SK-N-SH treated with all-trans-retinoic acid at 6 μM for 48 hours (cell line): ENCODE measurements around the gene EIF3B.

Source experiments
- ATAC-seq: fragments of 200-7000 bp; cut with Tn5 transposase; 3 replicates; pipeline ENCODE4 v1.9.1; 2020; ENCODE audit warnings: mild to moderate bottlenecking, moderate library complexity
- ARNTL ChIP-seq: fragments of 450-650 bp; formaldehyde crosslinking; IDR thresholded peaks from 2 replicates; pipeline ENCODE4 v1.5.0; 2020; ENCODE audit warnings: low read depth, mild to moderate bottlenecking, moderate library complexity, borderline replicate concordance
- BACH2 ChIP-seq: fragments of 250-450 bp; sonication (Bioruptor Pico); IDR thresholded peaks from 2 replicates; pipeline ENCODE4 v1.9.0; 2021; ENCODE audit warnings: mild to moderate bottlenecking, borderline replicate concordance
- CSDC2 ChIP-seq: fragments of 250-450 bp; sonication (Bioruptor Pico); IDR thresholded peaks from 2 replicates; pipeline ENCODE4 v1.5.0; 2020; ENCODE audit warnings: mild to moderate bottlenecking, moderate library complexity
- ESRRG ChIP-seq: fragments of 250-450 bp; sonication (Bioruptor Pico); IDR thresholded peaks from 2 replicates; pipeline ENCODE4 v1.6.1; 2021; ENCODE audit warnings: mild to moderate bottlenecking
- GLIS3 ChIP-seq: fragments of 250-450 bp; sonication (Bioruptor Pico); IDR thresholded peaks from 2 replicates; pipeline ENCODE4 v1.5.0; 2020; ENCODE audit warnings: mild to moderate bottlenecking, moderate library complexity
- ISL1 ChIP-seq: fragments of 250-450 bp; sonication (Bioruptor Pico); IDR thresholded peaks from 2 replicates; pipeline ENCODE4 v2.1.2; 2022; ENCODE audit warnings: mild to moderate bottlenecking, moderate library complexity
- PPARA ChIP-seq: fragments of 250-450 bp; sonication (Bioruptor Pico); IDR thresholded peaks from 2 replicates; pipeline ENCODE4 v1.5.0; 2020; ENCODE audit warnings: mild to moderate bottlenecking, borderline replicate concordance
- SNAI2 ChIP-seq: fragments of 250-450 bp; sonication (Bioruptor Pico); IDR thresholded peaks from 2 replicates; pipeline ENCODE4 v1.5.0; 2020; ENCODE audit warnings: mild to moderate bottlenecking, moderate library complexity
- TCF4 ChIP-seq: fragments of 250-450 bp; sonication (Bioruptor Pico); IDR thresholded peaks from 2 replicates; pipeline ENCODE4 v1.8.0; 2021; ENCODE audit warnings: mild to moderate bottlenecking, moderate library complexity, borderline replicate concordance
- TOX ChIP-seq: fragments of 250-450 bp; sonication (Bioruptor Pico); IDR thresholded peaks from 2 replicates; pipeline ENCODE4 v1.8.0; 2021; ENCODE audit warnings: mild to moderate bottlenecking, moderate library complexity, borderline replicate concordance
- ZC3H10 ChIP-seq: fragments of 250-450 bp; sonication (Bioruptor Pico); IDR thresholded peaks from 2 replicates; pipeline ENCODE4 v1.5.1; 2021; ENCODE audit warnings: mild to moderate bottlenecking, moderate library complexity
- ZFP30 ChIP-seq: fragments of 450-650 bp; formaldehyde crosslinking; IDR thresholded peaks from 2 replicates; pipeline ENCODE4 v1.5.0; 2022; ENCODE audit warnings: mild to moderate bottlenecking, moderate library complexity
- ZNF565 ChIP-seq: fragments of 450-650 bp; formaldehyde crosslinking; conservative IDR thresholded peaks from 2 replicates; pipeline ENCODE4 v1.5.0; 2020; ENCODE audit warnings: low read depth, mild to moderate bottlenecking, moderate library complexity
- ZNF70 ChIP-seq: fragments of 450-650 bp; formaldehyde crosslinking; IDR thresholded peaks from 2 replicates; pipeline ENCODE4 v1.5.0; 2020; ENCODE audit warnings: mild to moderate bottlenecking, moderate library complexity
- TF ChIP-seq, protein P1 (sequence below): fragments of 250-450 bp; sonication (Bioruptor Pico); IDR thresholded peaks from 2 replicates; pipeline ENCODE4 v1.5.1; 2020; ENCODE audit warnings: low read depth, mild to moderate bottlenecking, moderate library complexity
- TF ChIP-seq, protein P2 (sequence below): fragments of 250-450 bp; sonication (Bioruptor Pico); IDR thresholded peaks from 2 replicates; pipeline ENCODE4 v1.5.1; 2021; ENCODE audit warnings: mild to moderate bottlenecking, moderate library complexity
- TF ChIP-seq, protein P3 (sequence below): fragments of 250-450 bp; sonication (Bioruptor Pico); IDR thresholded peaks from 2 replicates; pipeline ENCODE4 v1.5.0; 2020; ENCODE audit warnings: mild to moderate bottlenecking, moderate library complexity
- TF ChIP-seq, protein P4 (sequence below): fragments of 250-450 bp; sonication (Bioruptor Pico); IDR thresholded peaks from 2 replicates; pipeline ENCODE4 v1.8.0; 2021; ENCODE audit warnings: low read depth, mild to moderate bottlenecking, moderate library complexity, borderline replicate concordance
- TF ChIP-seq, protein P5 (sequence below): fragments of 250-450 bp; sonication (Bioruptor Pico); IDR thresholded peaks from 2 replicates; pipeline ENCODE4 v1.8.0; 2020; ENCODE audit warnings: mild to moderate bottlenecking, moderate library complexity, borderline replicate concordance

EIF3B gene

DNA sequence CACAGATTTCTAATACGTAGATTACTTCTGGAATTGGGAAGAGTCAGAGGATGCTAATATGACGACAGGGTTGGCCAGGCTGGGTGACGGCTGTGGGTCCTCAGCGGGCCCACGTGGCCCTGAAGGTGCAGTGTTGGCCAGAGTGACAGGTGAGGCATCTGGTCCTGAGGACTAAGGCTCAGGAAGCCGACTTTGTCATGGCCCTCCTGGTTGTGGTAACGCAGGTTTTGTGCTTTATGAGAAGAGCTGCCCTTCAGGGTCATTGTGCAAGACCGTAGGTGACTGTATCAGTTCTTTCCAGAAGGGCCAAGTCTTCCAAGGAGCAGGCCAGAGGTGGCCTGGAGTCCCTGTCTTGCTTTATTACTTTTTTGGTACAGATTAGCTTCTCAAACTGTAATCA, 2.5 kb downstream of the EIF3B start:
- no peak for TF ChIP-seq TOX (CRISPR knock-in tag)
- TF ChIP-seq SNAI2 (CRISPR knock-in tag): no peak
- TF ChIP-seq, protein P1, sequence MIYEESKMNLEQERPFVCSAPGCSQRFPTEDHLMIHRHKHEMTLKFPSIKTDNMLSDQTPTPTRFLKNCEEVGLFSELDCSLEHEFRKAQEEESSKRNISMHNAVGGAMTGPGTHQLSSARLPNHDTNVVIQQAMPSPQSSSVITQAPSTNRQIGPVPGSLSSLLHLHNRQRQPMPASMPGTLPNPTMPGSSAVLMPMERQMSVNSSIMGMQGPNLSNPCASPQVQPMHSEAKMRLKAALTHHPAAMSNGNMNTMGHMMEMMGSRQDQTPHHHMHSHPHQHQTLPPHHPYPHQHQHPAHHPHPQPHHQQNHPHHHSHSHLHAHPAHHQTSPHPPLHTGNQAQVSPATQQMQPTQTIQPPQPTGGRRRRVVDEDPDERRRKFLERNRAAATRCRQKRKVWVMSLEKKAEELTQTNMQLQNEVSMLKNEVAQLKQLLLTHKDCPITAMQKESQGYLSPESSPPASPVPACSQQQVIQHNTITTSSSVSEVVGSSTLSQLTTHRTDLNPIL (CRISPR knock-in tag): no peak
- TF ChIP-seq, protein P2, sequence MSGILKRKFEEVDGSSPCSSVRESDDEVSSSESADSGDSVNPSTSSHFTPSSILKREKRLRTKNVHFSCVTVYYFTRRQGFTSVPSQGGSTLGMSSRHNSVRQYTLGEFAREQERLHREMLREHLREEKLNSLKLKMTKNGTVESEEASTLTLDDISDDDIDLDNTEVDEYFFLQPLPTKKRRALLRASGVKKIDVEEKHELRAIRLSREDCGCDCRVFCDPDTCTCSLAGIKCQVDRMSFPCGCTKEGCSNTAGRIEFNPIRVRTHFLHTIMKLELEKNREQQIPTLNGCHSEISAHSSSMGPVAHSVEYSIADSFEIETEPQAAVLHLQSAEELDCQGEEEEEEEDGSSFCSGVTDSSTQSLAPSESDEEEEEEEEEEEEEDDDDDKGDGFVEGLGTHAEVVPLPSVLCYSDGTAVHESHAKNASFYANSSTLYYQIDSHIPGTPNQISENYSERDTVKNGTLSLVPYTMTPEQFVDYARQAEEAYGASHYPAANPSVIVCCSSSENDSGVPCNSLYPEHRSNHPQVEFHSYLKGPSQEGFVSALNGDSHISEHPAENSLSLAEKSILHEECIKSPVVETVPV (CRISPR knock-in tag): no peak
- TF ChIP-seq, protein P3, sequence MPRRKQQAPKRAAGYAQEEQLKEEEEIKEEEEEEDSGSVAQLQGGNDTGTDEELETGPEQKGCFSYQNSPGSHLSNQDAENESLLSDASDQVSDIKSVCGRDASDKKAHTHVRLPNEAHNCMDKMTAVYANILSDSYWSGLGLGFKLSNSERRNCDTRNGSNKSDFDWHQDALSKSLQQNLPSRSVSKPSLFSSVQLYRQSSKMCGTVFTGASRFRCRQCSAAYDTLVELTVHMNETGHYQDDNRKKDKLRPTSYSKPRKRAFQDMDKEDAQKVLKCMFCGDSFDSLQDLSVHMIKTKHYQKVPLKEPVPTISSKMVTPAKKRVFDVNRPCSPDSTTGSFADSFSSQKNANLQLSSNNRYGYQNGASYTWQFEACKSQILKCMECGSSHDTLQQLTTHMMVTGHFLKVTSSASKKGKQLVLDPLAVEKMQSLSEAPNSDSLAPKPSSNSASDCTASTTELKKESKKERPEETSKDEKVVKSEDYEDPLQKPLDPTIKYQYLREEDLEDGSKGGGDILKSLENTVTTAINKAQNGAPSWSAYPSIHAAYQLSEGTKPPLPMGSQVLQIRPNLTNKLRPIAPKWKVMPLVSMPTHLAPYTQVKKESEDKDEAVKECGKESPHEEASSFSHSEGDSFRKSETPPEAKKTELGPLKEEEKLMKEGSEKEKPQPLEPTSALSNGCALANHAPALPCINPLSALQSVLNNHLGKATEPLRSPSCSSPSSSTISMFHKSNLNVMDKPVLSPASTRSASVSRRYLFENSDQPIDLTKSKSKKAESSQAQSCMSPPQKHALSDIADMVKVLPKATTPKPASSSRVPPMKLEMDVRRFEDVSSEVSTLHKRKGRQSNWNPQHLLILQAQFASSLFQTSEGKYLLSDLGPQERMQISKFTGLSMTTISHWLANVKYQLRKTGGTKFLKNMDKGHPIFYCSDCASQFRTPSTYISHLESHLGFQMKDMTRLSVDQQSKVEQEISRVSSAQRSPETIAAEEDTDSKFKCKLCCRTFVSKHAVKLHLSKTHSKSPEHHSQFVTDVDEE (CRISPR knock-in tag): no peak
- TF ChIP-seq ESRRG (CRISPR knock-in tag): no peak
- TF ChIP-seq ZC3H10: no peak
- TF ChIP-seq ZNF70 (CRISPR knock-in tag): no peak
- TF ChIP-seq, all 23 proteins: peak for 0
- ATAC-seq: no peak

DNA sequence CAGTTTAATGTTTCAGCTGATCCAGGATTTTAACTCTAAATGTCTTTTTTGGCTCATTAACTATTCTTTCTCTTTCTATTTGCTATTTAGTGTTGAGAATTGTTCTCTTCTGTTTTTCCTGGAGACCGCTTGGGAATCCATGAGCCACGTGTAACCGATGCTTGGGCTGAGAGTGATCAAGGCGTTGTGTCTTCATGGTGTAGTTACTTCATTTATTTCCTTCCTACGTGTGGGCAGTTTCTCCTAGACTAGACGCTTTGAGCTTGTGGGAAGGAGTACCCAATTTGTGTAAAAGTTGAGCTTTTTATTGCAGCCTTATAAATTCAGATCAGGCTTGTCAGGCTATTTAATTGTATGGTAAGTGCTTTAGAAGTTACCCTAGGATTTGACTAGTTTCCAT, 2.9 kb downstream of the EIF3B start:
- no peak for ATAC-seq
- TF ChIP-seq CSDC2 (CRISPR knock-in tag): no peak
- TF ChIP-seq ZNF565: no peak
- TF ChIP-seq ZNF70 (CRISPR knock-in tag): no peak
- TF ChIP-seq ZFP30: no peak
- TF ChIP-seq ZC3H10: no peak
- no peak for TF ChIP-seq ESRRG (CRISPR knock-in tag)
- TF ChIP-seq SNAI2 (CRISPR knock-in tag): no peak
- TF ChIP-seq, protein P4, sequence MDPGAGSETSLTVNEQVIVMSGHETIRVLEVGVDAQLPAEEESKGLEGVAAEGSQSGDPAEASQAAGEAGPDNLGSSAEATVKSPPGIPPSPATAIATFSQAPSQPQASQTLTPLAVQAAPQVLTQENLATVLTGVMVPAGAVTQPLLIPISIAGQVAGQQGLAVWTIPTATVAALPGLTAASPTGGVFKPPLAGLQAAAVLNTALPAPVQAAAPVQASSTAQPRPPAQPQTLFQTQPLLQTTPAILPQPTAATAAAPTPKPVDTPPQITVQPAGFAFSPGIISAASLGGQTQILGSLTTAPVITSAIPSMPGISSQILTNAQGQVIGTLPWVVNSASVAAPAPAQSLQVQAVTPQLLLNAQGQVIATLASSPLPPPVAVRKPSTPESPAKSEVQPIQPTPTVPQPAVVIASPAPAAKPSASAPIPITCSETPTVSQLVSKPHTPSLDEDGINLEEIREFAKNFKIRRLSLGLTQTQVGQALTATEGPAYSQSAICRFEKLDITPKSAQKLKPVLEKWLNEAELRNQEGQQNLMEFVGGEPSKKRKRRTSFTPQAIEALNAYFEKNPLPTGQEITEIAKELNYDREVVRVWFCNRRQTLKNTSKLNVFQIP (CRISPR knock-in tag): no peak
- TF ChIP-seq TCF4: no peak
- TF ChIP-seq, protein P3 (CRISPR knock-in tag): no peak
- TF ChIP-seq, protein P5, sequence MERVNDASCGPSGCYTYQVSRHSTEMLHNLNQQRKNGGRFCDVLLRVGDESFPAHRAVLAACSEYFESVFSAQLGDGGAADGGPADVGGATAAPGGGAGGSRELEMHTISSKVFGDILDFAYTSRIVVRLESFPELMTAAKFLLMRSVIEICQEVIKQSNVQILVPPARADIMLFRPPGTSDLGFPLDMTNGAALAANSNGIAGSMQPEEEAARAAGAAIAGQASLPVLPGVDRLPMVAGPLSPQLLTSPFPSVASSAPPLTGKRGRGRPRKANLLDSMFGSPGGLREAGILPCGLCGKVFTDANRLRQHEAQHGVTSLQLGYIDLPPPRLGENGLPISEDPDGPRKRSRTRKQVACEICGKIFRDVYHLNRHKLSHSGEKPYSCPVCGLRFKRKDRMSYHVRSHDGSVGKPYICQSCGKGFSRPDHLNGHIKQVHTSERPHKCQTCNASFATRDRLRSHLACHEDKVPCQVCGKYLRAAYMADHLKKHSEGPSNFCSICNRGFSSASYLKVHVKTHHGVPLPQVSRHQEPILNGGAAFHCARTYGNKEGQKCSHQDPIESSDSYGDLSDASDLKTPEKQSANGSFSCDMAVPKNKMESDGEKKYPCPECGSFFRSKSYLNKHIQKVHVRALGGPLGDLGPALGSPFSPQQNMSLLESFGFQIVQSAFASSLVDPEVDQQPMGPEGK (CRISPR knock-in tag): no peak
- no peak for TF ChIP-seq ISL1 (CRISPR knock-in tag)
- TF ChIP-seq, protein P2 (CRISPR knock-in tag): no peak
- no peak for TF ChIP-seq GLIS3
- TF ChIP-seq PPARA: no peak
- TF ChIP-seq ARNTL (CRISPR knock-in tag): no peak
- TF ChIP-seq BACH2 (CRISPR knock-in tag): no peak
- TF ChIP-seq TOX (CRISPR knock-in tag): no peak
